Endothelial cell of umbilical vein (primary cell): Measurements from ENCODE around the gene KLHDC4.
"Not testable (repeated sequence)": the region's sequence is repeated elsewhere in the genome, so short reads cannot be mapped to it uniquely, and the experiment has no call there.

Experiments
- CTCF ChIP-seq, 2 donors: IDR thresholded peaks; 1 replicate in 1 of 2; 2 replicates in 1 of 2; pipeline ENCODE4 v1.5.1; 2011; ENCODE audit warnings: low read length in 2 of 2, mild to moderate bottlenecking in 2 of 2, moderate library complexity in 2 of 2, control low read depth in 1 of 2, inconsistent platforms in 1 of 2, low read depth in 1 of 2; ENCODE audit not compliant: insufficient read depth in 1 of 2; ENCODE audit errors: extremely low read depth in 1 of 2
- EZH2 ChIP-seq: IDR thresholded peaks from 2 replicates; pipeline ENCODE4 v1.6.1; 2012; ENCODE audit warnings: borderline replicate concordance, low read depth, mild to moderate bottlenecking, moderate library complexity, low read length, inconsistent platforms; ENCODE audit not compliant: severe bottlenecking
- FOS ChIP-seq: IDR thresholded peaks from 2 replicates; pipeline ENCODE4 v1.6.1; 2011; ENCODE audit warnings: mild to moderate bottlenecking, low read length, moderate library complexity, borderline replicate concordance; ENCODE audit not compliant: insufficient read depth
- GATA2 ChIP-seq: IDR thresholded peaks from 2 replicates; pipeline ENCODE4 v1.7.0; 2011; ENCODE audit warnings: low read depth, mild to moderate bottlenecking, moderate library complexity, mixed read lengths, low read length; ENCODE audit not compliant: insufficient read length, insufficient read depth
- JUN ChIP-seq: IDR thresholded peaks from 2 replicates; pipeline ENCODE4 v1.6.1; 2011; ENCODE audit warnings: borderline replicate concordance, low read depth; ENCODE audit not compliant: insufficient read length, insufficient read depth
- MAX ChIP-seq: IDR thresholded peaks from 2 replicates; pipeline ENCODE4 v1.6.1; 2011; ENCODE audit not compliant: insufficient read depth, insufficient read length
- MYC ChIP-seq: IDR thresholded peaks from one replicate; pipeline ENCODE4 v1.6.1; 2011; ENCODE audit warnings: mild to moderate bottlenecking, low read depth, low read length
- POLR2A ChIP-seq: IDR thresholded peaks from 2 replicates; pipeline ENCODE4 v1.6.1; 2012; ENCODE audit warnings: low read depth, mild to moderate bottlenecking, control low read depth, low read length
- POLR2AphosphoS5 ChIP-seq: IDR thresholded peaks from 2 replicates; pipeline ENCODE4 v1.6.1; 2012; ENCODE audit warnings: low read depth, mild to moderate bottlenecking, control low read depth, low read length, moderate library complexity; ENCODE audit not compliant: insufficient read depth

- TF ChIP-seq POLR2AphosphoS5; CTCF (IDR thresholded peaks at IDR 0.05; ENCODE audit: extremely low read depth in 1 of 2, insufficient read depth in 1 of 2, low read depth in 1 of 2, low read length in 2 of 2); MAX; POLR2A; EZH2; GATA2; MYC; JUN; FOS: not testable (repeated sequence)
Observed at GRCh38 chr16:87773836-87774235, 8.1 kb upstream of the KLHDC4 start.
